Neural cell (in vitro differentiated cells): Measurements from ENCODE around the gene LHFPL6. TPM values are rescaled to one million over a fixed set of nuclear protein-coding genes. Genes with fewer than 3 reads are reported as not detected.

ENCODE experiments used
- H2AFZ ChIP-seq: fragments of 200-600, 300-800 bp; sonication (generic), shearing (Covaris generic); 2 replicates; pipeline ENCODE4 v1.6.0; 2014; ENCODE audit warnings: low read depth, mild to moderate bottlenecking, antibody characterized with exemption, low read length, moderate library complexity
- H3F3A ChIP-seq: fragments of 200-600 bp; shearing (Covaris generic); 2 replicates; pipeline ENCODE4 v1.6.1; 2016; ENCODE audit warnings: mild to moderate bottlenecking, moderate library complexity, mixed read lengths, antibody characterized with exemption, low read length; ENCODE audit not compliant: insufficient read depth, poor library complexity, severe bottlenecking
- H3K27ac ChIP-seq: fragments of 200-600, 300-800 bp; sonication (generic), shearing (Covaris generic); 2 replicates; pipeline ENCODE4 v1.5.1; 2014; ENCODE audit warnings: mild to moderate bottlenecking, low read length, moderate library complexity
- H3K27me3 ChIP-seq: fragments of 300-800, 200-600 bp; sonication (generic), shearing (Covaris generic); 2 replicates; pipeline ENCODE4 v1.6.0; 2014; ENCODE audit warnings: mild to moderate bottlenecking, low read depth, low read length, moderate library complexity; ENCODE audit not compliant: insufficient read depth
- H3K36me3 ChIP-seq: fragments of 300-800, 200-600 bp; sonication (generic), shearing (Covaris generic); 2 replicates; pipeline ENCODE4 v1.5.1; 2014; ENCODE audit warnings: mild to moderate bottlenecking, antibody characterized with exemption, low read length, moderate library complexity; ENCODE audit not compliant: insufficient read depth
- H3K4me2 ChIP-seq: fragments of 300-800, 200-600 bp; sonication (generic), shearing (Covaris generic); 2 replicates; pipeline ENCODE4 v1.6.0; 2014; ENCODE audit warnings: mild to moderate bottlenecking, low read length
- H3K4me3 ChIP-seq: fragments of 300-800, 200-600 bp; sonication (generic), shearing (Covaris generic); 2 replicates; pipeline ENCODE4 v1.5.1; 2014; ENCODE audit warnings: mild to moderate bottlenecking, low read length, moderate library complexity
- H3K79me2 ChIP-seq: fragments of 200-600 bp; shearing (Covaris generic); replicated peaks from 2 replicates; pipeline ENCODE4 v1.6.0; 2014; ENCODE audit warnings: mild to moderate bottlenecking, low read length, moderate library complexity; ENCODE audit not compliant: insufficient read depth
- H3K9ac ChIP-seq: fragments of 300-800, 200-600 bp; sonication (generic), shearing (Covaris generic); 2 replicates; pipeline ENCODE4 v1.6.1; 2016; ENCODE audit warnings: mild to moderate bottlenecking, low read length, mixed read lengths
- H3K9me2 ChIP-seq: fragments of 200-600 bp; shearing (Covaris generic); 2 replicates; pipeline ENCODE4 v1.6.1; 2016; ENCODE audit warnings: mild to moderate bottlenecking, low read length, mixed read lengths; ENCODE audit not compliant: insufficient read depth
- H3K9me3 ChIP-seq: fragments of 200-600, 300-800 bp; sonication (generic), shearing (Covaris generic); 2 replicates; pipeline ENCODE4 v1.6.1; 2016; ENCODE audit warnings: mild to moderate bottlenecking, mixed run types, low read length, moderate library complexity, mixed read lengths
- H4K20me1 ChIP-seq: fragments of 200-600 bp; shearing (Covaris generic); 2 replicates; pipeline ENCODE4 v1.6.1; 2016; ENCODE audit warnings: mild to moderate bottlenecking, mixed run types; ENCODE audit not compliant: insufficient read depth
- EP300 ChIP-seq: fragments of 450-650 bp; conservative IDR thresholded peaks from 2 replicates; pipeline ENCODE4 v1.6.1; 2014; ENCODE audit warnings: antibody characterized with exemption, mild to moderate bottlenecking, moderate library complexity; ENCODE audit not compliant: poor library complexity, severe bottlenecking
- EZH2 ChIP-seq: fragments of 200-600, 300-800 bp; shearing (Covaris generic), sonication (generic); IDR thresholded peaks from 2 replicates; pipeline ENCODE4 v1.6.1; 2014; ENCODE audit warnings: antibody characterized with exemption, low read length, borderline replicate concordance, mild to moderate bottlenecking; ENCODE audit not compliant: insufficient read depth, poor library complexity, severe bottlenecking
- MXI1 ChIP-seq: fragments of 450-650 bp; conservative IDR thresholded peaks from 2 replicates; pipeline ENCODE4 v1.6.1; 2014; ENCODE audit warnings: antibody characterized with exemption, mild to moderate bottlenecking; ENCODE audit not compliant: poor library complexity, severe bottlenecking
- POLR2AphosphoS5 ChIP-seq: IDR thresholded peaks from 2 replicates; pipeline ENCODE4 v1.6.1; 2012
- RAD21 ChIP-seq: fragments of 450-650 bp; conservative IDR thresholded peaks from 2 replicates; pipeline ENCODE4 v1.6.1; 2014; ENCODE audit warnings: antibody characterized with exemption, mild to moderate bottlenecking, moderate library complexity
- SMC3 ChIP-seq: fragments of 450-650 bp; conservative IDR thresholded peaks from 2 replicates; pipeline ENCODE4 v1.6.1; 2014; ENCODE audit warnings: antibody characterized with exemption, mild to moderate bottlenecking, moderate library complexity; ENCODE audit not compliant: poor library complexity
- TAF1 ChIP-seq: IDR thresholded peaks from 2 replicates; pipeline ENCODE4 v1.6.1; 2012; ENCODE audit warnings: low read depth
- polyA plus RNA-seq: library from polyadenylated mRNA; depleted of rRNA; stranded (reverse); fragments of >200 nt; gene quantifications from 2 replicates; pipeline ENCODE4 v1.2.3, GENCODE V29; 2014
- TF ChIP-seq, protein P1 (sequence below): fragments of 450-650 bp; IDR thresholded peaks from 2 replicates; pipeline ENCODE4 v1.5.1; 2014; ENCODE audit warnings: antibody characterized with exemption, mild to moderate bottlenecking, moderate library complexity; ENCODE audit not compliant: poor library complexity, severe bottlenecking
- TF ChIP-seq, protein P2 (sequence below): IDR thresholded peaks from 2 replicates; pipeline ENCODE4 v1.6.1; 2012; ENCODE audit warnings: borderline replicate concordance

Gene LHFPL6
- polyA plus RNA-seq, 1 donor from 2014 or later, result 36.3 TPM

DNA sequence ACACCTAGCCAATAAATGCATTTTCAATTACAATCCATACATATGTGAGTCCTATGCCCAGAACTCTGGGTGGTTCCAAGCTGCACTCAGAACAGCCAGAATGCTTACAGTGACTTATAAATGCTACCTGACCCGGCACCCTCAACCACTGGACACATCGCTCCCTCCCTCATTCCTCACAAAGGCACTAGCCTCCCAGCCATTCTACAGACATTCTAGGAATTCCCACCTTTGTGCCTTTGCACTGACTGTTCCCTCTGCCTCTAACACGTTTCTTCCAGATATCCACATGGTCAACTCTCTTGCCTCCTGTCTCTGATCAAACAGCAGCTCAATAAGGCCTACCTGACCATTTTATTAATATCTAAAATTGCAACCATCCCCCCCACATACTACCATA, 99.9 kb downstream of the LHFPL6 start:
- TF ChIP-seq EP300, result no peak
- TF ChIP-seq, protein P1, sequence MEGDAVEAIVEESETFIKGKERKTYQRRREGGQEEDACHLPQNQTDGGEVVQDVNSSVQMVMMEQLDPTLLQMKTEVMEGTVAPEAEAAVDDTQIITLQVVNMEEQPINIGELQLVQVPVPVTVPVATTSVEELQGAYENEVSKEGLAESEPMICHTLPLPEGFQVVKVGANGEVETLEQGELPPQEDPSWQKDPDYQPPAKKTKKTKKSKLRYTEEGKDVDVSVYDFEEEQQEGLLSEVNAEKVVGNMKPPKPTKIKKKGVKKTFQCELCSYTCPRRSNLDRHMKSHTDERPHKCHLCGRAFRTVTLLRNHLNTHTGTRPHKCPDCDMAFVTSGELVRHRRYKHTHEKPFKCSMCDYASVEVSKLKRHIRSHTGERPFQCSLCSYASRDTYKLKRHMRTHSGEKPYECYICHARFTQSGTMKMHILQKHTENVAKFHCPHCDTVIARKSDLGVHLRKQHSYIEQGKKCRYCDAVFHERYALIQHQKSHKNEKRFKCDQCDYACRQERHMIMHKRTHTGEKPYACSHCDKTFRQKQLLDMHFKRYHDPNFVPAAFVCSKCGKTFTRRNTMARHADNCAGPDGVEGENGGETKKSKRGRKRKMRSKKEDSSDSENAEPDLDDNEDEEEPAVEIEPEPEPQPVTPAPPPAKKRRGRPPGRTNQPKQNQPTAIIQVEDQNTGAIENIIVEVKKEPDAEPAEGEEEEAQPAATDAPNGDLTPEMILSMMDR, result no peak
- TF ChIP-seq POLR2AphosphoS5, result no peak
- no peak for TF ChIP-seq SMC3
- TF ChIP-seq RAD21, result no peak
- TF ChIP-seq MXI1, result no peak
- TF ChIP-seq, protein P2, sequence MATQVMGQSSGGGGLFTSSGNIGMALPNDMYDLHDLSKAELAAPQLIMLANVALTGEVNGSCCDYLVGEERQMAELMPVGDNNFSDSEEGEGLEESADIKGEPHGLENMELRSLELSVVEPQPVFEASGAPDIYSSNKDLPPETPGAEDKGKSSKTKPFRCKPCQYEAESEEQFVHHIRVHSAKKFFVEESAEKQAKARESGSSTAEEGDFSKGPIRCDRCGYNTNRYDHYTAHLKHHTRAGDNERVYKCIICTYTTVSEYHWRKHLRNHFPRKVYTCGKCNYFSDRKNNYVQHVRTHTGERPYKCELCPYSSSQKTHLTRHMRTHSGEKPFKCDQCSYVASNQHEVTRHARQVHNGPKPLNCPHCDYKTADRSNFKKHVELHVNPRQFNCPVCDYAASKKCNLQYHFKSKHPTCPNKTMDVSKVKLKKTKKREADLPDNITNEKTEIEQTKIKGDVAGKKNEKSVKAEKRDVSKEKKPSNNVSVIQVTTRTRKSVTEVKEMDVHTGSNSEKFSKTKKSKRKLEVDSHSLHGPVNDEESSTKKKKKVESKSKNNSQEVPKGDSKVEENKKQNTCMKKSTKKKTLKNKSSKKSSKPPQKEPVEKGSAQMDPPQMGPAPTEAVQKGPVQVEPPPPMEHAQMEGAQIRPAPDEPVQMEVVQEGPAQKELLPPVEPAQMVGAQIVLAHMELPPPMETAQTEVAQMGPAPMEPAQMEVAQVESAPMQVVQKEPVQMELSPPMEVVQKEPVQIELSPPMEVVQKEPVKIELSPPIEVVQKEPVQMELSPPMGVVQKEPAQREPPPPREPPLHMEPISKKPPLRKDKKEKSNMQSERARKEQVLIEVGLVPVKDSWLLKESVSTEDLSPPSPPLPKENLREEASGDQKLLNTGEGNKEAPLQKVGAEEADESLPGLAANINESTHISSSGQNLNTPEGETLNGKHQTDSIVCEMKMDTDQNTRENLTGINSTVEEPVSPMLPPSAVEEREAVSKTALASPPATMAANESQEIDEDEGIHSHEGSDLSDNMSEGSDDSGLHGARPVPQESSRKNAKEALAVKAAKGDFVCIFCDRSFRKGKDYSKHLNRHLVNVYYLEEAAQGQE, result no peak
- no peak for TF ChIP-seq EZH2
- TF ChIP-seq TAF1, result no peak
- no peaks in the 10 kb centered on the region for H3K9me2 ChIP-seq

DNA sequence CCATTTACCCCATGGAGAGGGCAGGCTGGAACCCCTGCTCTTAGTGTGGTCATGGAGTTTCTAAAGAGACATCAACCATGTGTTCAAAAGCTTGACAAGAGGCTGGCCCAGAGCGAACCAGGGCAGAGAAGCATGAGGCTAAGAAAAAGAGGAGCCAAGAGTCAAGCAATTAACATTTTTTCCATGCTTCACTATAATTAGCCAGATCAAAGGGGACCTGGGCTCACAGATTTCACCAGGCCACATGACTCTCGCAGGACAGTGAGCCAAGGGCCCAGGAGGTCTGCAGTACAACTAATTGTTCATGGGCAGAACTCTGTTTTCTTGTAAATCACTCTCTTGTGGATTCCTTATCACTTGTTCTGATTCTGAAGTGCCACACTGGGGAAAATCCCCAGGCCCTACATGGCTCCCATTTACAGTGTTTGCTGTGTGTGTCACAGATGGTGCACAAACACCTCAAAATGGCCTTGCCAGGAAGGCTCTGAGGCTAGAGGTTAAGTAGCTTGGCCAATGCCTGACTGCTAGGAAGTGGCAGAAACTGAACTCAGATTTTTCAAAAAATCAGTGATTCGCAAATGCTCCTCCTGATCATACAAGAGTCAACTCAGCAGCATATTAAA, 101.2 kb downstream of the LHFPL6 start:
- Histone ChIP-seq H3K9me2 (no peaks in the 10 kb centered on the region), H3K4me2 (no peak overlapping the region), H3F3A (peaks cover under 1% of the 10 kb centered on the region), H3K79me2 (no peaks in the 10 kb centered on the region), H3K9me3 (no peaks in the 10 kb centered on the region), H3K9ac (no peak overlapping the region), H3K36me3 (no peaks in the 10 kb centered on the region), H3K27ac (no peak overlapping the region), H3K4me3 (no peak overlapping the region), H4K20me1 (no peaks in the 10 kb centered on the region), H2AFZ (no peak overlapping the region), H3K27me3 (no peaks in the 10 kb centered on the region)
- TF ChIP-seq, protein P2, result no peak
- TF ChIP-seq EZH2, result no peak
- no peak for TF ChIP-seq RAD21
- TF ChIP-seq MXI1, result no peak
- TF ChIP-seq POLR2AphosphoS5, result no peak

More for the DNA sequence above, 99.9 kb downstream of the LHFPL6 start:
- Histone ChIP-seq H3K27me3 (no peaks in the 10 kb centered on the region), H2AFZ (no peak overlapping the region), H3K9me3 (no peaks in the 10 kb centered on the region), H3K27ac (no peak overlapping the region), H4K20me1 (no peaks in the 10 kb centered on the region), H3K9ac (no peak overlapping the region), H3F3A (peaks cover 4% of the 10 kb centered on the region), H3K36me3 (no peaks in the 10 kb centered on the region), H3K79me2 (no peaks in the 10 kb centered on the region), H3K4me3 (no peak overlapping the region), H3K4me2 (no peak overlapping the region)
